IPS-18c (cell line): ENCODE results near the gene ZBTB20.

Source experiments
- H3K4me3 ChIP-seq: 2 replicates; pipeline ENCODE4 v1.7.0; 2013; ENCODE audit warnings: low read depth, mild to moderate bottlenecking, low read length, moderate library complexity; ENCODE audit not compliant: insufficient read depth
- H3K9me3 ChIP-seq: one replicate; pipeline ENCODE4 v1.6.1; 2013; ENCODE audit warnings: mild to moderate bottlenecking, low read length, moderate library complexity; ENCODE audit not compliant: control insufficient read depth, insufficient read depth

Gene ZBTB20

GRCh38 chr3:114606336-114606735 is 540.8 kb downstream of the ZBTB20 start:
- H3K4me3 ChIP-seq: no peak overlapping the region
- no peaks in the 10 kb centered on the region for H3K9me3 ChIP-seq

- Histone ChIP-seq H3K4me3 (no peak overlapping the region), H3K9me3 (no peaks in the 10 kb centered on the region)
Observed at GRCh38 chr3:114600571-114600970, 546.5 kb downstream of the ZBTB20 start.

GRCh38 chr3:114597871-114598270 is 549.2 kb downstream of the ZBTB20 start:
- H3K9me3 ChIP-seq: no peaks in the 10 kb centered on the region
- no peak overlapping the region for H3K4me3 ChIP-seq

- H3K4me3 ChIP-seq: no peak overlapping the region
- no peaks in the 10 kb centered on the region for H3K9me3 ChIP-seq
Observed at GRCh38 chr3:114597012-114597411, 550.1 kb downstream of the ZBTB20 start.

GRCh38 chr3:114596147-114596546 is 550.9 kb downstream of the ZBTB20 start:
- H3K9me3 ChIP-seq: no peaks in the 10 kb centered on the region
- no peak overlapping the region for H3K4me3 ChIP-seq

GRCh38 chr3:114595522-114596028 is 551.5 kb downstream of the ZBTB20 start:
- Histone ChIP-seq H3K4me3 (no peak overlapping the region), H3K9me3 (no peaks in the 10 kb centered on the region)

- no peak overlapping the region for H3K4me3 ChIP-seq
- H3K9me3 ChIP-seq: no peaks in the 10 kb centered on the region
Observed at GRCh38 chr3:114590309-114591047, 556.6 kb downstream of the ZBTB20 start.

- Histone ChIP-seq H3K4me3 (no peak overlapping the region), H3K9me3 (no peaks in the 10 kb centered on the region)
Observed at GRCh38 chr3:114587986-114588385, 559.1 kb downstream of the ZBTB20 start.

GRCh38 chr3:114586119-114586518 is 561.0 kb downstream of the ZBTB20 start:
- H3K4me3 ChIP-seq: no peak overlapping the region
- H3K9me3 ChIP-seq: no peaks in the 10 kb centered on the region

GRCh38 chr3:114585687-114586086 is 561.4 kb downstream of the ZBTB20 start:
- Histone ChIP-seq H3K9me3 (no peaks in the 10 kb centered on the region), H3K4me3 (no peak overlapping the region)

- Histone ChIP-seq H3K4me3 (no peak overlapping the region), H3K9me3 (no peaks in the 10 kb centered on the region)
Observed at GRCh38 chr3:114584734-114585371, 562.2 kb downstream of the ZBTB20 start.

GRCh38 chr3:114582929-114583328 is 564.2 kb downstream of the ZBTB20 start:
- Histone ChIP-seq H3K4me3 (no peak overlapping the region), H3K9me3 (no peaks in the 10 kb centered on the region)

- Histone ChIP-seq H3K9me3 (no peaks in the 10 kb centered on the region), H3K4me3 (no peak overlapping the region)
Observed at GRCh38 chr3:114572364-114573062, 574.6 kb downstream of the ZBTB20 start.

GRCh38 chr3:114571363-114571762 is 575.7 kb downstream of the ZBTB20 start:
- no peaks in the 10 kb centered on the region for H3K9me3 ChIP-seq
- H3K4me3 ChIP-seq: no peak overlapping the region

- no peaks in the 10 kb centered on the region for H3K9me3 ChIP-seq
- H3K4me3 ChIP-seq: no peak overlapping the region
Observed at GRCh38 chr3:114569186-114569585, 577.9 kb downstream of the ZBTB20 start.

GRCh38 chr3:114567771-114568170 is 579.3 kb downstream of the ZBTB20 start:
- no peak overlapping the region for H3K4me3 ChIP-seq
- H3K9me3 ChIP-seq: no peaks in the 10 kb centered on the region

- Histone ChIP-seq H3K4me3 (no peak overlapping the region), H3K9me3 (no peaks in the 10 kb centered on the region)
Observed at GRCh38 chr3:114566767-114567166, 580.3 kb downstream of the ZBTB20 start.
